Activated CD8-positive, alpha-beta memory T cell treated with anti-CD3 and anti-CD28 coated beads for 1 hour (primary cell): ENCODE data around the gene TNS2.
"Not testable (repeated sequence)": the region's sequence is repeated elsewhere in the genome, so short reads cannot be mapped to it uniquely, and the experiment has no call there.

ENCODE experiments used
- DNase-seq, 2 donors: peaks; one replicate each; pipeline ENCODE4 v3.0.0-alpha.2; 2020; ENCODE audit warnings: low read depth in 1 of 2; ENCODE audit errors: extremely low read depth in 1 of 2

Gene TNS2

GRCh38 chr12:53107122-53107521, 57.3 kb downstream of the TNS2 start:
- no peak for DNase-seq

- not testable (repeated sequence) for DNase-seq
Observed at GRCh38 chr12:53112431-53112830, 62.6 kb downstream of the TNS2 start.

- DNase-seq: no peak
Observed at GRCh38 chr12:53113136-53113705, 63.4 kb downstream of the TNS2 start.

GRCh38 chr12:53113951-53114350, 64.1 kb downstream of the TNS2 start:
- no peak for DNase-seq
